K562 (cell line): Measurements from ENCODE around the gene PRSS50.

Experiments used
- CTCF ChIP-seq, 3 experiments: IDR thresholded peaks in 2 of 3; conservative IDR thresholded peaks in 1 of 3; 2 replicates each; pipeline ENCODE4 v1.5.1; 2011 to 2012; ENCODE audit warnings: low read length in 3 of 3, mild to moderate bottlenecking in 3 of 3, control low read depth in 2 of 3, improper control_type of control experiment in 1 of 3, inconsistent platforms in 1 of 3, low read depth in 1 of 3, mixed read lengths in 1 of 3, moderate library complexity in 1 of 3; ENCODE audit not compliant: insufficient read depth in 2 of 3
- E2F4 ChIP-seq: sonication (generic); formaldehyde crosslinking; IDR thresholded peaks from 2 replicates; pipeline ENCODE4 v1.8.0; 2022; ENCODE audit warnings: mild to moderate bottlenecking, low read depth, missing genetic modification reagents
- EZH2 ChIP-seq: IDR thresholded peaks from 2 replicates; pipeline ENCODE4 v1.6.1; 2012; ENCODE audit warnings: low read depth, mild to moderate bottlenecking, inconsistent platforms, low read length, borderline replicate concordance
- GTF2A2 ChIP-seq: IDR thresholded peaks from 2 replicates; pipeline ENCODE4 v1.6.1; 2016; ENCODE audit warnings: mild to moderate bottlenecking, missing genetic modification characterization, missing compliant biosample characterization
- HDAC2 ChIP-seq: fragments of 450-650 bp; IDR thresholded peaks from 2 replicates; pipeline ENCODE4 v1.6.1; 2016; ENCODE audit warnings: mild to moderate bottlenecking
- KAT8 ChIP-seq: fragments of 450-650 bp; IDR thresholded peaks from 2 replicates; pipeline ENCODE4 v1.6.1; 2016; ENCODE audit warnings: low read depth, mild to moderate bottlenecking
- KDM1A ChIP-seq, 2 experiments: fragments of 450-650 bp; IDR thresholded peaks; 2 replicates each; pipeline ENCODE4 v1.6.1; 2016; ENCODE audit warnings: mild to moderate bottlenecking in 2 of 2
- MAFG ChIP-seq: fragments of 450-650 bp; conservative IDR thresholded peaks from 2 replicates; pipeline ENCODE4 v1.6.1; 2016; ENCODE audit warnings: missing genetic modification characterization, missing compliant biosample characterization
- MAZ ChIP-seq, 2 experiments: fragments of 450-650 bp in 1 of 2; sonication (generic) in 1 of 2; formaldehyde crosslinking; IDR thresholded peaks in 1 of 2; conservative IDR thresholded peaks in 1 of 2; 2 replicates each; pipeline versions ENCODE4 v1.4.0 to v1.5.0; 2020; ENCODE audit warnings: mild to moderate bottlenecking in 1 of 2, missing genetic modification reagents in 1 of 2
- PYGO2 ChIP-seq: fragments of 450-650 bp; IDR thresholded peaks from 2 replicates; pipeline ENCODE4 v1.6.1; 2016; ENCODE audit warnings: mild to moderate bottlenecking, missing genetic modification characterization, moderate library complexity, missing compliant biosample characterization
- RERE ChIP-seq: sonication (generic); formaldehyde crosslinking; IDR thresholded peaks from 2 replicates; pipeline ENCODE4 v1.8.0; 2023; ENCODE audit warnings: missing genetic modification reagents, mild to moderate bottlenecking, borderline replicate concordance
- SMC3 ChIP-seq: conservative IDR thresholded peaks from 2 replicates; pipeline ENCODE4 v1.6.1; 2011; ENCODE audit warnings: low read depth, low read length, improper control_type of control experiment; ENCODE audit not compliant: insufficient read depth

- no peak for TF ChIP-seq EZH2
- TF ChIP-seq PYGO2 (tag) = no peak
- TF ChIP-seq KDM1A (IDR thresholded peaks at IDR 0.05) = no peak
- no peak for TF ChIP-seq MAFG
- TF ChIP-seq KAT8 = no peak
- TF ChIP-seq HDAC2 = no peak
- no peak for TF ChIP-seq SMC3
- TF ChIP-seq RERE (CRISPR knock-in tag) = no peak
- no peak for TF ChIP-seq CTCF (IDR thresholded peaks at IDR 0.05 in 2 of 3, conservative IDR thresholded peaks at IDR 0.05 in 1 of 3; ENCODE audit: insufficient read depth in 2 of 3, low read depth in 1 of 3, low read length in 3 of 3)
- TF ChIP-seq E2F4 = no peak
- TF ChIP-seq GTF2A2 (tag) = no peak
- no peak for TF ChIP-seq MAZ (CRISPR knock-in tag; conservative IDR thresholded peaks at IDR 0.05 in 1 of 2, IDR thresholded peaks at IDR 0.05 in 1 of 2)
Observed at GRCh38 chr3:46695962-46696894, 21.4 kb downstream of the PRSS50 start.
